ENCODE data around the gene PLB1. TPM values are rescaled to one million over a fixed set of nuclear protein-coding genes. Genes with fewer than 3 reads are reported as not detected.

PLB1 gene
- total RNA-seq, 2 experiments from 2014 or later: 1.3 to 1.6 TPM

DNA sequence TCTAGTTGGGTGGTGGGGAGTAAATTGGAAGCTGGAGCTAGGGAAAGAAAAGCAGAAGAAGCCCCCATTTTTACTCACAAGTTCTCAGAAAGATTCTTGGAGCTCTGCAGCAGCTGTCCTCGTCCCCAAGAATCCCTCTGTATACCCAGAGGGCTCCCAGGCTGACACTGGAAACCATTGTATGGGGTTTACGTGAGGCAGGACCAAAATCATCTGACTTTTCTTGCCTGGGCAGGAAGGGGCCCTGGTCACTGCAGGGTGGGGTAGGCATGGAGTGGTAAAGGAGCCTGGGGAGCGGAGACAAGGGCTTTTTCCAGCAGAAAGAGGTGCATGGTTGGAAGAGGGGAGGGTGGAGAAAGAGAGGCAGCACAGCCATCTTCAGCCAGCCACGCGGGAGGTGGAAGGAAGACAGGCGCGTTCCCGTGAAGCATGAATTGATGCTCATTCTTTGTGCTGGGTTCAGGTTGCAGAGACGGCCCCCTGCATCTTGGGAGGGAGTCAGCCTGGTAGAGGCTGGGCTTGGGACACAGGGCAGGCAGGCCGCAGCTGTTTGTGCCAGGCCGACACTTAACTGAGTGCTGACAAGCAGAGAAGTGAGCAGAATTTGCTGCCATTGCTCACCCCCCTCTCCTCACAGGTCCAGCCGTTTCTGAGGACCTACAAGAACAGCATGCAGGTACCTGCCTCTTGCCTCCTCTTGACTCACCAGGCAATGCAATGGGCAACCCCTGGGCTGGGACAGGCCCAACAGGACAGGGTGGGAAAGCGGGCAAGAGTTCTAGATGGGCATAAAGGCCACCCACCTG is 94.8 kb downstream of the PLB1 start:
- Histone ChIP-seq H3K9me3 (ENCODE audit: control insufficient read depth in 1 of 2, insufficient read depth in 1 of 2, low read length in 2 of 2) (no peaks in the 10 kb centered on the region), H3K36me3 (ENCODE audit: insufficient read depth, low read length) (no peaks in the 10 kb centered on the region), H3K4me3 (ENCODE audit: low read length) (no peak overlapping the region), H3K4me1 (ENCODE audit: insufficient read depth, low read length) (peaks cover 43% of the 10 kb centered on the region), H3K27ac (ENCODE audit: low read depth in 1 of 2, low read length in 2 of 2) (no peak overlapping the region), H3K27me3 (ENCODE audit: control insufficient read depth in 1 of 2, insufficient read depth in 2 of 2, low read length in 2 of 2) (no peaks in the 10 kb centered on the region)
- DNase-seq: no peak
- POLR2A ChIA-PET: no interaction called here
- Mint-ChIP-seq H3K9me3 (no peaks in the 10 kb centered on the region), H3K36me3 (ENCODE audit: low read depth) (no peaks in the 10 kb centered on the region), H3K27me3 (no peaks in the 10 kb centered on the region), H3K4me3 (no peak overlapping the region), H3K4me1 (ENCODE audit: low read depth) (peaks cover 40% of the 10 kb centered on the region), H3K27ac (no peak overlapping the region)
- intact Hi-C loops (cut with DNase I, micrococcal nuclease): no loop called here
- no peak for TF ChIP-seq CTCF (IDR thresholded peaks at IDR 0.05)
- CTCF ChIA-PET: interaction anchor here (1.2 kb wide), 1 partner anchor 24 kb away, joined by 7 read pairs; no protein-coding TSS in a partner anchor
- ATAC-seq (ENCODE audit: poor library complexity): no peak

- peaks cover 33% of the 10 kb centered on the region for H3K4me1 Mint-ChIP-seq (ENCODE audit: low read depth)
Measured at GRCh38 chr2:28591711-28592335, 96.0 kb downstream of the PLB1 start.

More at GRCh38 chr2:28591711-28592335, 96.0 kb downstream of the PLB1 start:
- no peaks in the 10 kb centered on the region for H3K36me3 Mint-ChIP-seq (ENCODE audit: low read depth)
- DNase-seq: no peak
- ChIA-PET CTCF (interaction anchor here (1.0 to 3.9 kb wide), 2 partner anchors 25 to 229 kb away, joined by 3 to 43 read pairs; no protein-coding TSS in a partner anchor), POLR2A (interaction anchor here (0.7 kb wide), 1 partner anchor 160 kb away, joined by 3 read pairs; the partner anchor contains the start of gene PPP1CB)
- Histone ChIP-seq H3K4me1 (ENCODE audit: insufficient read depth, low read length) (peaks cover 34% of the 10 kb centered on the region), H3K36me3 (ENCODE audit: insufficient read depth, low read length) (no peaks in the 10 kb centered on the region), H3K9me3 (ENCODE audit: control insufficient read depth in 1 of 2, insufficient read depth in 1 of 2, low read length in 2 of 2) (no peaks in the 10 kb centered on the region), H3K27ac (ENCODE audit: low read depth in 1 of 2, low read length in 2 of 2) (no peak overlapping the region), H3K4me3 (ENCODE audit: low read length) (no peak overlapping the region), H3K27me3 (ENCODE audit: control insufficient read depth in 1 of 2, insufficient read depth in 2 of 2, low read length in 2 of 2) (no peaks in the 10 kb centered on the region)
- TF ChIP-seq CTCF (IDR thresholded peaks at IDR 0.05): no peak
- intact Hi-C loops (cut with DNase I, micrococcal nuclease): loop anchor here in 1 of 2 experiments (1.0 to 2.0 kb wide), 2 partner anchors 12 to 21 kb away; no protein-coding TSS in a partner anchor
- H3K9me3 Mint-ChIP-seq: no peaks in the 10 kb centered on the region
- no peak for ATAC-seq (ENCODE audit: poor library complexity)
- no peak overlapping the region for H3K4me3 Mint-ChIP-seq
- no peak overlapping the region for H3K27ac Mint-ChIP-seq
- no peaks in the 10 kb centered on the region for H3K27me3 Mint-ChIP-seq

Measured in CD4-positive, alpha-beta T cell (primary cell).